Liver (tissue), 9 donors: ENCODE measurements around the gene GPRIN3. TPM values are rescaled to one million over a fixed set of nuclear protein-coding genes. Genes with fewer than 3 reads are reported as not detected.

Experiments used
- DNase-seq: peaks from one replicate; pipeline ENCODE4 v3.0.0-alpha.2; 2017; ENCODE audit warnings: low spot score
- H3K27ac ChIP-seq, 2 donors: one replicate each; pipeline ENCODE4 v1.7.0; 2013; ENCODE audit warnings: inconsistent platforms in 2 of 2, low read length in 2 of 2, control low read depth in 1 of 2, low read depth in 1 of 2, mild to moderate bottlenecking in 1 of 2
- H3K27me3 ChIP-seq, 4 donors: one replicate each; pipeline versions ENCODE4 v1.6.1 to v1.7.0; 2013; ENCODE audit warnings: low read length in 3 of 4, inconsistent platforms in 1 of 4, mild to moderate bottlenecking in 1 of 4, moderate library complexity in 1 of 4; ENCODE audit not compliant: control insufficient read depth in 4 of 4, insufficient read depth in 4 of 4
- H3K36me3 ChIP-seq, 4 donors: one replicate each; pipeline versions ENCODE4 v1.6.1 to v1.7.0; 2013; ENCODE audit warnings: low read length in 3 of 4, mild to moderate bottlenecking in 3 of 4, low read depth in 1 of 4, moderate library complexity in 1 of 4; ENCODE audit not compliant: control insufficient read depth in 4 of 4, insufficient read depth in 3 of 4
- H3K4me1 ChIP-seq, 4 donors: one replicate each; pipeline versions ENCODE4 v1.6.1 to v1.7.0; 2013; ENCODE audit warnings: low read length in 3 of 4, mild to moderate bottlenecking in 3 of 4, moderate library complexity in 1 of 4; ENCODE audit not compliant: control insufficient read depth in 4 of 4, insufficient read depth in 4 of 4
- H3K4me3 ChIP-seq, 3 donors: one replicate each; pipeline versions ENCODE4 v1.6.1 to v1.7.0; 2013; ENCODE audit warnings: low read length in 3 of 3, control low read depth in 1 of 3, low read depth in 1 of 3, mild to moderate bottlenecking in 1 of 3
- H3K9ac ChIP-seq, 2 donors: one replicate each; pipeline ENCODE4 v1.7.0; 2013; ENCODE audit warnings: low read length in 2 of 2, mild to moderate bottlenecking in 2 of 2, moderate library complexity in 2 of 2, control low read depth in 1 of 2, low read depth in 1 of 2
- H3K9me3 ChIP-seq, 4 donors: one replicate each; pipeline versions ENCODE4 v1.6.1 to v1.7.0; 2013; ENCODE audit warnings: low read length in 3 of 4; ENCODE audit not compliant: control insufficient read depth in 4 of 4
- EGR1 ChIP-seq, 2 donors: IDR thresholded peaks; 2 replicates each; pipeline ENCODE4 v1.6.1; 2016 to 2018; ENCODE audit warnings: antibody characterized with exemption in 2 of 2, low read depth in 2 of 2
- FOXA1 ChIP-seq: IDR thresholded peaks from 2 replicates; pipeline ENCODE4 v1.6.1; 2016; ENCODE audit warnings: antibody characterized with exemption
- FOXA2 ChIP-seq: IDR thresholded peaks from 2 replicates; pipeline ENCODE4 v1.6.1; 2016; ENCODE audit warnings: antibody characterized with exemption
- GABPA ChIP-seq, 2 donors: IDR thresholded peaks in 1 of 2; conservative IDR thresholded peaks in 1 of 2; 2 replicates each; pipeline ENCODE4 v1.6.1; 2016; ENCODE audit warnings: antibody characterized with exemption in 2 of 2, mild to moderate bottlenecking in 1 of 2, moderate library complexity in 1 of 2
- HNF4A ChIP-seq, 2 donors: conservative IDR thresholded peaks; 2 replicates each; pipeline ENCODE4 v1.6.1; 2016; ENCODE audit warnings: antibody characterized with exemption in 2 of 2, mild to moderate bottlenecking in 2 of 2
- HNF4G ChIP-seq: IDR thresholded peaks from 2 replicates; pipeline ENCODE4 v1.6.1; 2016; ENCODE audit warnings: antibody characterized with exemption
- JUND ChIP-seq, 2 donors: IDR thresholded peaks; 2 replicates each; pipeline ENCODE4 v1.6.1; 2016; ENCODE audit warnings: antibody characterized with exemption in 2 of 2
- NR2F2 ChIP-seq: IDR thresholded peaks from 2 replicates; pipeline ENCODE4 v1.6.1; 2016; ENCODE audit warnings: antibody characterized with exemption
- RAD21 ChIP-seq, 2 donors: IDR thresholded peaks; 2 replicates each; pipeline ENCODE4 v1.6.1; 2016; ENCODE audit warnings: antibody characterized with exemption in 2 of 2, mild to moderate bottlenecking in 2 of 2
- RXRA ChIP-seq, 2 donors: IDR thresholded peaks; 2 replicates each; pipeline ENCODE4 v1.6.1; 2017 to 2018; ENCODE audit warnings: antibody characterized with exemption in 2 of 2, mild to moderate bottlenecking in 1 of 2
- SP1 ChIP-seq: IDR thresholded peaks from 2 replicates; pipeline ENCODE4 v1.6.1; 2018; ENCODE audit warnings: antibody characterized with exemption, mild to moderate bottlenecking
- TAF1 ChIP-seq: conservative IDR thresholded peaks from 2 replicates; pipeline ENCODE4 v1.6.1; 2016; ENCODE audit warnings: antibody characterized with exemption, mild to moderate bottlenecking
- YY1 ChIP-seq: IDR thresholded peaks from 2 replicates; pipeline ENCODE4 v1.6.1; 2016; ENCODE audit warnings: antibody characterized with exemption, mild to moderate bottlenecking
- WGBS: extraction: QIAGEN DNeasy Blood & Tissue Kit; methylation state at CpG from one replicate; pipeline ENCODE4 v1.1.7; 2013; 5-methylcytosine and 5-hydroxymethylcytosine counted together
- polyA plus RNA-seq, 2 donors: library from polyadenylated mRNA; stranded (reverse) in 1 of 2; unstranded in 1 of 2; fragments of 200-250 nt in 1 of 2; fragments of >200 nt in 1 of 2; fragmentation: Nextera tagmentation in 1 of 2; extraction: Ambion mirVana in 1 of 2; gene quantifications; one replicate each; pipeline versions ENCODE4 v1.2.1 to v1.2.3, GENCODE V29; 2013 to 2015
- total RNA-seq, 2 donors: library from RNA; depleted of rRNA; stranded (reverse); fragments of >200 nt; gene quantifications; one replicate each; pipeline ENCODE4 v1.2.3, GENCODE V29; 2014
- TF ChIP-seq, protein P1 (sequence below): IDR thresholded peaks from 2 replicates; pipeline ENCODE4 v1.6.1; 2016; ENCODE audit warnings: antibody characterized with exemption, mild to moderate bottlenecking
- TF ChIP-seq, protein P2 (sequence below): IDR thresholded peaks from 2 replicates; pipeline ENCODE4 v1.6.1; 2016; ENCODE audit warnings: antibody characterized with exemption
- TF ChIP-seq, protein P3 (sequence below): IDR thresholded peaks from 2 replicates; pipeline ENCODE4 v1.6.1; 2016; ENCODE audit warnings: antibody characterized with exemption
- TF ChIP-seq, protein P4 (sequence below): IDR thresholded peaks from 2 replicates; pipeline ENCODE4 v1.6.1; 2016; ENCODE audit warnings: antibody characterized with exemption
- TF ChIP-seq, protein P5 (sequence below): fragments of 150-350 bp; IDR thresholded peaks from 2 replicates; pipeline ENCODE4 v1.5.1; 2017; ENCODE audit warnings: improper control_type of control experiment, low read depth, low read length; ENCODE audit not compliant: missing input control
- donor health status: healthy.
- donor health status: healthy.
- donor health status: healthy.
- donor health status: healthy.
- donor health status: healthy.

The GPRIN3 gene
- total and polyA plus RNA-seq, 4 donors: 0.25 to 1.5 (median 0.95) TPM

DNA sequence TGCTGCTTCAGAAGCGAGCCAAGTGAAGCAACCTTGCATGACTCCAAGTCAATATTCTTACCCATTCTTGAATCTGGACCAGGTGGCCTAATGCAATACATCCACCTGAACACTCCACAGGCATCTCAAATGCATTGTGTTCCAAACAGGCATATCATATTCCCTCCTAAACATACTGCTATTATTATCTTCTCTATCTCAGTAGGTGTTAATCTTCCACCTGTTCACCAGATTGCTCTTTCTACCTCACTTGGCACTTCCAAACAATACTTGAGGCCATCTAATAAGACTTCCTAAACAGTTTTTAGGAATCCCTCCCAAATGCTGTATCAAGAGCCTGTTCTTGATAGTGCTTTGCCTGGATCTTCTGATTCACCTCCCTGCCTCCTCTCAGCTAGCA lies 90.7 kb downstream of the GPRIN3 start:
- WGBS: 94% methylated on average over 1 of the region's 1 CpG
- H3K4me3 ChIP-seq: no peak overlapping the region
- H3K27ac ChIP-seq: no peak overlapping the region
- no peaks in the 10 kb centered on the region for H3K9me3 ChIP-seq
- no peak overlapping the region for H3K9ac ChIP-seq
- H3K36me3 ChIP-seq: no peaks in the 10 kb centered on the region
- H3K4me1 ChIP-seq: no peaks in the 10 kb centered on the region
- DNase-seq: no peak
- TF ChIP-seq JUND (IDR thresholded peaks at IDR 0.05): no peak
- TF ChIP-seq HNF4G: no peak
- no peak for TF ChIP-seq YY1
- TF ChIP-seq GABPA (IDR thresholded peaks at IDR 0.05 in 1 of 2, conservative IDR thresholded peaks at IDR 0.05 in 1 of 2): no peak
- no peak for TF ChIP-seq FOXA2
- no peak for TF ChIP-seq RXRA (IDR thresholded peaks at IDR 0.05)
- TF ChIP-seq, protein P1, sequence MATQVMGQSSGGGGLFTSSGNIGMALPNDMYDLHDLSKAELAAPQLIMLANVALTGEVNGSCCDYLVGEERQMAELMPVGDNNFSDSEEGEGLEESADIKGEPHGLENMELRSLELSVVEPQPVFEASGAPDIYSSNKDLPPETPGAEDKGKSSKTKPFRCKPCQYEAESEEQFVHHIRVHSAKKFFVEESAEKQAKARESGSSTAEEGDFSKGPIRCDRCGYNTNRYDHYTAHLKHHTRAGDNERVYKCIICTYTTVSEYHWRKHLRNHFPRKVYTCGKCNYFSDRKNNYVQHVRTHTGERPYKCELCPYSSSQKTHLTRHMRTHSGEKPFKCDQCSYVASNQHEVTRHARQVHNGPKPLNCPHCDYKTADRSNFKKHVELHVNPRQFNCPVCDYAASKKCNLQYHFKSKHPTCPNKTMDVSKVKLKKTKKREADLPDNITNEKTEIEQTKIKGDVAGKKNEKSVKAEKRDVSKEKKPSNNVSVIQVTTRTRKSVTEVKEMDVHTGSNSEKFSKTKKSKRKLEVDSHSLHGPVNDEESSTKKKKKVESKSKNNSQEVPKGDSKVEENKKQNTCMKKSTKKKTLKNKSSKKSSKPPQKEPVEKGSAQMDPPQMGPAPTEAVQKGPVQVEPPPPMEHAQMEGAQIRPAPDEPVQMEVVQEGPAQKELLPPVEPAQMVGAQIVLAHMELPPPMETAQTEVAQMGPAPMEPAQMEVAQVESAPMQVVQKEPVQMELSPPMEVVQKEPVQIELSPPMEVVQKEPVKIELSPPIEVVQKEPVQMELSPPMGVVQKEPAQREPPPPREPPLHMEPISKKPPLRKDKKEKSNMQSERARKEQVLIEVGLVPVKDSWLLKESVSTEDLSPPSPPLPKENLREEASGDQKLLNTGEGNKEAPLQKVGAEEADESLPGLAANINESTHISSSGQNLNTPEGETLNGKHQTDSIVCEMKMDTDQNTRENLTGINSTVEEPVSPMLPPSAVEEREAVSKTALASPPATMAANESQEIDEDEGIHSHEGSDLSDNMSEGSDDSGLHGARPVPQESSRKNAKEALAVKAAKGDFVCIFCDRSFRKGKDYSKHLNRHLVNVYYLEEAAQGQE: no peak
- no peak for TF ChIP-seq RAD21 (IDR thresholded peaks at IDR 0.05)
- H3K27me3 ChIP-seq: no peaks in the 10 kb centered on the region

DNA sequence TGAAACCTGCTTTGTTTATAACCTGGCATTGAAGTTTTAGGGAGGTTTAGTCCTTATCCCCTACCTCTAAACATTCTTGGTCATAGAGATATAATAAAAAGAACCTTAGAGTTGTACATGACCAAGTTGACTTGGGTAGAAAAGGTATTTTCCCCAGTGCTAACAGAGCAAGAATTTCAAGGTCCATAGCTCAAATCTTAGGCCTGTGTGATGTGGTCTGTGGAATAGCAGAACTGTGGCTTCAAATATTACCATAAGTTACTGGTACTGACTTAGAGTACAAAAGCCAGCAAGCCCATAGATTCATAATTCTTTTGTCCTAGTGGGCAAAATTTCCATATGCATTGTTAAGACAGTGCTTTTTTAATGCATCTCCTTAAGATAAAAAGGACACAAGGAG lies 91.2 kb downstream of the GPRIN3 start:
- Histone ChIP-seq H3K27me3 (no peaks in the 10 kb centered on the region), H3K9me3 (no peaks in the 10 kb centered on the region)
- TF ChIP-seq FOXA1 (no peak), FOXA2 (no peak), EGR1 (IDR thresholded peaks at IDR 0.05; ENCODE audit: low read depth in 2 of 2) (no peak), RAD21 (IDR thresholded peaks at IDR 0.05) (no peak), NR2F2 (no peak), HNF4A (conservative IDR thresholded peaks at IDR 0.05) (no peak), SP1 (no peak), JUND (IDR thresholded peaks at IDR 0.05) (no peak), TAF1 (no peak), RXRA (IDR thresholded peaks at IDR 0.05) (no peak)
- TF ChIP-seq, protein P2, sequence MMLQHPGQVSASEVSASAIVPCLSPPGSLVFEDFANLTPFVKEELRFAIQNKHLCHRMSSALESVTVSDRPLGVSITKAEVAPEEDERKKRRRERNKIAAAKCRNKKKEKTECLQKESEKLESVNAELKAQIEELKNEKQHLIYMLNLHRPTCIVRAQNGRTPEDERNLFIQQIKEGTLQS: no peak
- TF ChIP-seq, protein P3, sequence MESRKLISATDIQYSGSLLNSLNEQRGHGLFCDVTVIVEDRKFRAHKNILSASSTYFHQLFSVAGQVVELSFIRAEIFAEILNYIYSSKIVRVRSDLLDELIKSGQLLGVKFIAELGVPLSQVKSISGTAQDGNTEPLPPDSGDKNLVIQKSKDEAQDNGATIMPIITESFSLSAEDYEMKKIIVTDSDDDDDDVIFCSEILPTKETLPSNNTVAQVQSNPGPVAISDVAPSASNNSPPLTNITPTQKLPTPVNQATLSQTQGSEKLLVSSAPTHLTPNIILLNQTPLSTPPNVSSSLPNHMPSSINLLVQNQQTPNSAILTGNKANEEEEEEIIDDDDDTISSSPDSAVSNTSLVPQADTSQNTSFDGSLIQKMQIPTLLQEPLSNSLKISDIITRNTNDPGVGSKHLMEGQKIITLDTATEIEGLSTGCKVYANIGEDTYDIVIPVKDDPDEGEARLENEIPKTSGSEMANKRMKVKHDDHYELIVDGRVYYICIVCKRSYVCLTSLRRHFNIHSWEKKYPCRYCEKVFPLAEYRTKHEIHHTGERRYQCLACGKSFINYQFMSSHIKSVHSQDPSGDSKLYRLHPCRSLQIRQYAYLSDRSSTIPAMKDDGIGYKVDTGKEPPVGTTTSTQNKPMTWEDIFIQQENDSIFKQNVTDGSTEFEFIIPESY: no peak
- TF ChIP-seq, protein P4, sequence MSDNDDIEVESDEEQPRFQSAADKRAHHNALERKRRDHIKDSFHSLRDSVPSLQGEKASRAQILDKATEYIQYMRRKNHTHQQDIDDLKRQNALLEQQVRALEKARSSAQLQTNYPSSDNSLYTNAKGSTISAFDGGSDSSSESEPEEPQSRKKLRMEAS: no peak
- TF ChIP-seq, protein P5, sequence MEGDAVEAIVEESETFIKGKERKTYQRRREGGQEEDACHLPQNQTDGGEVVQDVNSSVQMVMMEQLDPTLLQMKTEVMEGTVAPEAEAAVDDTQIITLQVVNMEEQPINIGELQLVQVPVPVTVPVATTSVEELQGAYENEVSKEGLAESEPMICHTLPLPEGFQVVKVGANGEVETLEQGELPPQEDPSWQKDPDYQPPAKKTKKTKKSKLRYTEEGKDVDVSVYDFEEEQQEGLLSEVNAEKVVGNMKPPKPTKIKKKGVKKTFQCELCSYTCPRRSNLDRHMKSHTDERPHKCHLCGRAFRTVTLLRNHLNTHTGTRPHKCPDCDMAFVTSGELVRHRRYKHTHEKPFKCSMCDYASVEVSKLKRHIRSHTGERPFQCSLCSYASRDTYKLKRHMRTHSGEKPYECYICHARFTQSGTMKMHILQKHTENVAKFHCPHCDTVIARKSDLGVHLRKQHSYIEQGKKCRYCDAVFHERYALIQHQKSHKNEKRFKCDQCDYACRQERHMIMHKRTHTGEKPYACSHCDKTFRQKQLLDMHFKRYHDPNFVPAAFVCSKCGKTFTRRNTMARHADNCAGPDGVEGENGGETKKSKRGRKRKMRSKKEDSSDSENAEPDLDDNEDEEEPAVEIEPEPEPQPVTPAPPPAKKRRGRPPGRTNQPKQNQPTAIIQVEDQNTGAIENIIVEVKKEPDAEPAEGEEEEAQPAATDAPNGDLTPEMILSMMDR: no peak
- TF ChIP-seq, protein P1: no peak

More for the DNA sequence above, 91.2 kb downstream of the GPRIN3 start:
- no peak overlapping the region for H3K4me3 ChIP-seq
- no peak for DNase-seq
- no peak overlapping the region for H3K9ac ChIP-seq
- no peaks in the 10 kb centered on the region for H3K4me1 ChIP-seq
- no peak overlapping the region for H3K27ac ChIP-seq
- no peaks in the 10 kb centered on the region for H3K36me3 ChIP-seq
